ENCODE measurements around the gene CDH4.

- TF ChIP-seq CTCF (IDR thresholded peaks at IDR 0.05), result no peak
- TF ChIP-seq EP300 (IDR thresholded peaks at IDR 0.05), result no peak
- no peak for TF ChIP-seq POLR2A (IDR thresholded peaks at IDR 0.05)
Measured at GRCh38 chr20:61969806-61970205, 717.7 kb downstream of the CDH4 start.

Measured in ovary (tissue), 3 donors.